T-helper 17 cell (primary cell): ENCODE data around the gene CSTF2T. TPM values are rescaled to one million over a fixed set of nuclear protein-coding genes. Genes with fewer than 3 reads are reported as not detected.

Experiments used
- ATAC-seq: fragments of 150-1000 bp; cut with Tn5 transposase; 2 replicates; pipeline ENCODE4 v1.10.0; 2021; ENCODE audit warnings: mild to moderate bottlenecking, moderate library complexity
- DNase-seq, 3 donors: peaks; one replicate each; pipeline versions ENCODE4 v3.0.0 to v3.0.0-alpha.2; 2020 to 2021
- H3K9me3 ChIP-seq: one replicate; pipeline ENCODE4 v1.7.0; 2013; ENCODE audit warnings: low read length, mild to moderate bottlenecking; ENCODE audit not compliant: control insufficient read depth, poor library complexity, severe bottlenecking
- H3K27ac Mint-ChIP-seq: one replicate; pipeline ENCODE4 v1.8.0; 2022; ENCODE audit warnings: mild to moderate bottlenecking, moderate library complexity, mixed read lengths
- H3K27me3 Mint-ChIP-seq: one replicate; pipeline ENCODE4 v1.8.0; 2022; ENCODE audit warnings: mixed read lengths
- H3K36me3 Mint-ChIP-seq: one replicate; pipeline ENCODE4 v1.8.0; 2022; ENCODE audit warnings: low read depth, mixed read lengths
- H3K4me1 Mint-ChIP-seq: one replicate; pipeline ENCODE4 v1.8.0; 2022; ENCODE audit warnings: mild to moderate bottlenecking, mixed read lengths
- H3K4me3 Mint-ChIP-seq: one replicate; pipeline ENCODE4 v1.8.0; 2022; ENCODE audit warnings: mild to moderate bottlenecking, moderate library complexity, mixed read lengths
- total RNA-seq, 4 donors: library from RNA in 2 of 4; stranded (reverse) in 2 of 4; gene quantifications; one replicate each; pipeline ENCODE4 v1.2.3 and lab custom pipeline; 2022 to 2026

CSTF2T gene
- total RNA-seq, 2 donors from 2014 or later = 18.6 to 18.7 TPM

DNA sequence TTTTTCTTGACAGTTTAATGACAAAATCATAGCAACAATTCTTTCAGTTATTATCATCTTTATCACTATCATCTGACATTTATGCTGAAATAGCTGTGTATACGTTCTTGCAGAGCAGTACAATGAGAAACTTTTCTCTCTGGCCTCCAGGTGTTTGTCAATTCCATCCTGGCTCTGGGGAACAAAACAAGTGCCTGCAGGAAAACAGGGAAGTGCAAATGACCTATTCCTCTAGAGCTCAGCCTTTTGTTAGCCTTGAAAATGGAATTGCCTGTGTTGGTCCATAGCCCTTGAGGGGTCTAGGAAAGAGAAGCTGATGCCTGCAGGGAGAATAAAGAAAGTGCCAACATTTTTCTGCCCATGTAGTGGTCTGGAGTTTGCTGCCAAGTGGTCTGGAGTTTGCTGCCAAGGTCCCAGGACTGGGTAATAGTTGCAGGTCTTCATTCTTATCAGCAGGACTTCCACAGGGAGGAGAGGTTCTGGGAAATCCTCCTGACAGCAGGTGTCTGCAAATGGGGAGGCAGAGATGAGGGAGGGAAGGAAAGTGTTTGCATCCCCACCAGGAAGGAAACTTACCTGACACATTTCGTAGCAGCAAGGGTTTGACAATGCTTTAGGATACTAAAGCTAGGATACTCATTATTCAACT lies 10.1 kb upstream of the CSTF2T start:
- no peaks in the 10 kb centered on the region for H3K36me3 Mint-ChIP-seq
- no peaks in the 10 kb centered on the region for H3K27me3 Mint-ChIP-seq
- H3K27ac Mint-ChIP-seq = no peak overlapping the region
- H3K4me3 Mint-ChIP-seq = no peak overlapping the region
- no peak for DNase-seq
- no peaks in the 10 kb centered on the region for H3K9me3 ChIP-seq
- H3K4me1 Mint-ChIP-seq = peaks cover 9% of the 10 kb centered on the region
- no peak for ATAC-seq

DNA sequence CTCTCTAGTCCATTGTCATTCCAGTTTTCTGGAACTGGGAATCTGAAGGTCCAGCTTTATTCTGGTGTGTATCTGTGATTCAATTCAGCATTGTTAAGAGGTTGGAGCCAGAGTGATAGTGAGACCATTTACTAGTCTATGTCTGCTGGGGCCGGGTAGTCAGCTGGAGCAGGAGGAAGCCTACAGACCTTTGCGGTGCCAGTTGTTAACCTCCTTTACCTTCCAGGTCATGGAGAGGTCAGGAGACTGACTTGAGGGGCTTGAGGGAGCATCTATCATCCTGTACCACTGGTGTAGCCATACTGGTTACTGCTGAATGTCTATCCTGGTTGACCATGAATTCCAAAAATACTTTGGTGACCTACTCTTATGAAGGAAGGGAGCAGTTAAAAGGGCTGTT lies 9.2 kb upstream of the CSTF2T start:
- H3K36me3 Mint-ChIP-seq = no peaks in the 10 kb centered on the region
- DNase-seq = no peak
- ATAC-seq = no peak
- H3K4me1 Mint-ChIP-seq = peaks cover 9% of the 10 kb centered on the region
- no peaks in the 10 kb centered on the region for H3K27me3 Mint-ChIP-seq
- peak overlapping the region; percentile 47 for H3K4me3 Mint-ChIP-seq
- H3K27ac Mint-ChIP-seq = peak overlapping the region; percentile 81
- no peaks in the 10 kb centered on the region for H3K9me3 ChIP-seq

DNA sequence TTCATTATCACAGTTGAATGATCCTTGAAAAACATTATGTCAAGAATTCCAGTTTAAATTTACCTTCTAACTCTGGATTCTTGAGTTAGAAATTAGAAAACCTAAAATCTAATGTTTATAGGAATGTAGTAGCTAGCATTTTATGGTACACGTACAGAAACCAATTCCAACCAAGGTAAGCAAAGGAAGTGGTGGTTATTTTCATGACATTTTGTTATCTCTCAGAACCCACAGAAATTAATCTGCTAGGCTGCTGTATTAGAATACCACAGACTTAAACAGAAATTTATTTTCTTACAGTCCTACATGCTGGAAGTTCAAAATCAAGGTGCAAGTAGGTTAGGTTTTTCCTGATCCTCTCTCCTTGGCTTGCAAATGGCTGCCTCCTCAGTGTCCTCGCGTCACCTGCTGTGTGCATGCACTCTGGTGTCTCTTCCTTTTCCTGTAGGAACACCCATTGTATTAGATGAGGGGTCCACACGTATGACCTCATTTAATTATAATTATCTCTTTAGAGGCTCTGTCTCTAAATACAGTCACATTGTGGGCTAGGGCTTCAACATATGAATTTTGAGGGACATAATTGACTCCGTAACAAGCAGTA lies 8.5 kb upstream of the CSTF2T start:
- Mint-ChIP-seq H3K27me3 (no peaks in the 10 kb centered on the region), H3K27ac (peak overlapping the region; percentile 81), H3K4me1 (peaks cover 9% of the 10 kb centered on the region), H3K4me3 (peak overlapping the region; percentile 47), H3K36me3 (no peaks in the 10 kb centered on the region)
- peak; percentile 66 for ATAC-seq
- no peaks in the 10 kb centered on the region for H3K9me3 ChIP-seq
- DNase-seq = no peak

DNA sequence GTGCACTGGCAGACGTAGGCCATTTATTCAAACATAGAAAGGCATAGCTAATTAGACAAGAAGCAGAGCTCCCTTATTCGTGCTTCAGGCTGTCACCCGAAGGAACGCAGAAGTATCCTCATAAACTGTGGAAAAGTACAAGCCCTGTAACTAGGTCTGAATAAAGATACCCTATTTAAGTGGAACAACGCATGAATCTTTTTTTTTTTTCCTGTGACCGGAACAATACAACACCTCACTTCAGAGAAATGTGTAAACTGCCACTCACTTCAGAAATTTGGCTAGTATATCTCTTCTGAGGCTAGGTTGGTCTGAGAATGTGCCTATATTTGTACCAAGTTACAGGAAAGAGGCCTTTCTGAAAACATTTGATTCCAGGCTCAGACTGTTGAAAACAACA lies 8.0 kb upstream of the CSTF2T start:
- Mint-ChIP-seq H3K27ac (peak overlapping the region; percentile 81), H3K27me3 (no peaks in the 10 kb centered on the region), H3K4me3 (no peak overlapping the region), H3K36me3 (no peaks in the 10 kb centered on the region), H3K4me1 (peaks cover 9% of the 10 kb centered on the region)
- DNase-seq (no peak), ATAC-seq (no peak)
- H3K9me3 ChIP-seq = no peaks in the 10 kb centered on the region

DNA sequence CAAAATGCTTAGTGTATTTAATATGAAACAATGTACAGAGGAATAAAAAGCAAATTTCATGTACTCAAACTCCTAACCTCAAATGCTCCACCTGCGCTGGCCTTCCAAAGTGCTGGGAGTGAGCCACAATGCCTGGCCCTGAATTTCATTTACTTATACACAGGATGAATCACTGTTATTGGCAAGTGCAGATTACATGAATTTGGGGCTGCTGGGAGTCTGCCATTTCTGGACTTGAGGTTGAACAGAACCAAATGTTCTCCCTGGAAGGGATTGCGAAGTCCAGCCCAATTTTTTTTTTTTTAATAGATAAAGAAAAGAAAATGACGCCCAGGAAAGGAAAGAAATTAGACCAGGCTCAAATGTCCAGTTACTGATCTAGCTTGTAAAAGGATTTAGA lies 6.8 kb upstream of the CSTF2T start:
- no peak for DNase-seq

DNA sequence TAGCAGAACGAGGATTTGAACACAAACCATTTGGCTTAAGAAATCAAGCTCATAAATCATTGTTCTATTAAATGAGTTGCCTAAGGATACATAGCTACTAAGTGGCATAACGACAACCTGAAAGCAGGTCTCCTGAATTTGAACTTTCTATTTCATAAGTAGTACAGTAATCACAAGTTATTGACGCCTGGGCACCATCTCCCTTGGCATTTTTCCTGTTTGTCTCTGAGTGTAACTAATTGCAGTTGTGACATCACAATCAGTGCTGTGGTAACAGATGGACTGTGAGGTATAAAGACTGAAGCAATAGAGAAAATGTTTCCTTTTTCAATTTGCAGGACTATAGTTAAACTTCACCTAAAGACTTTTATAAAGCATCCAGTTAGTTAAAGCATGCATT lies 6.4 kb upstream of the CSTF2T start:
- H3K27me3 Mint-ChIP-seq = no peaks in the 10 kb centered on the region
- H3K9me3 ChIP-seq = no peaks in the 10 kb centered on the region
- no peak overlapping the region for H3K4me3 Mint-ChIP-seq
- DNase-seq = no peak
- no peak for ATAC-seq
- H3K36me3 Mint-ChIP-seq = no peaks in the 10 kb centered on the region
- H3K4me1 Mint-ChIP-seq = peaks cover 9% of the 10 kb centered on the region
- H3K27ac Mint-ChIP-seq = no peak overlapping the region

More for the DNA sequence above, 6.8 kb upstream of the CSTF2T start:
- Mint-ChIP-seq H3K4me1 (peaks cover 9% of the 10 kb centered on the region), H3K27ac (no peak overlapping the region), H3K36me3 (no peaks in the 10 kb centered on the region), H3K27me3 (no peaks in the 10 kb centered on the region), H3K4me3 (no peak overlapping the region)
- no peaks in the 10 kb centered on the region for H3K9me3 ChIP-seq
- no peak for ATAC-seq

DNA sequence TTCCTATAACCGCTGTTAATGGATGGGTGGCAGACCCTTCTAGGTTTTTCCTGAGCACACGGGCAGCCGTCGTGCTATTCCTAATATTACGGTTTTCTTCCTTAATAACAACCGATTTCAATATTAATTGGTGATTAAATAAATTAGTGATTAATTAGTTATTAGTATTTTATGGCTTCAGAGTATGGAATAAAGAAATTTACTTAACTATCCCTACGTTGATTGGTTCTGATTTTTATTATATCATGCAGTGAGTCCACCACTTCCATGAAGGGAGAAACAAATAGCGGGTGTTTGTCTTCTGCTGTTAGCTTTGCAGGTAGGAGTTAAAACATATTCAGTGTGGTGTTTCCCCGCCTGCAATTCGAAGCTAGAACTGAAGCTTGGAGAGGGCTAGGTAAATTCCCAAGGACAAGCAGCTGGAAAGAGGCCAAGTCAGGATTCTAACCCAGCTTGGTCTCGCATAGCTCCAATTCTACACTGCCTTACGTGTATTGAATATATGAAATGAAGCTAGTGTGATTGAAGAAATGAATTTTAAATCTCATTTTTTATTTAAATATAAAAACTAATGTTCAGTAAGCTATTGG lies 928 bp upstream of the CSTF2T start:
- H3K9me3 ChIP-seq = no peaks in the 10 kb centered on the region
- H3K4me1 Mint-ChIP-seq = peaks cover 31% of the 10 kb centered on the region
- H3K4me3 Mint-ChIP-seq = peak overlapping the region; percentile 59
- peaks cover 7% of the 10 kb centered on the region for H3K36me3 Mint-ChIP-seq
- no peak for ATAC-seq
- H3K27ac Mint-ChIP-seq = peak overlapping the region; percentile 100
- DNase-seq = no peak
- H3K27me3 Mint-ChIP-seq = no peaks in the 10 kb centered on the region

DNA sequence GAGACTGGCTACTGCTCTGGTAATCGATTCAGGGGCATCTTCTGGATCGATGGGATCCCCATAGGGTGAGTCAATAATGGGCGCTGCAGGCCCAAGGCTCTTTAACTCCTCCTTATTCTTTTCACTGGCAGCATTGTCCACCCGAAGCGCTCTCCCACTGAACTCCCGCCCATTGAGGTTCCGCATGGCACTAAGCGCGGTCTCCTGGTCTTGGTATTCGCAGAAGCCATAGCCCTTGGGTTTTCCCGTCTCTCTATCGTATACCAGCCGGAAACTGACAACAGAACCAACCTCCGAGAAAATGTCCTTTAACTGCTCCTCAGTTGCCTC lies 285 bp downstream of the CSTF2T start:
- H3K9me3 ChIP-seq = no peaks in the 10 kb centered on the region
- peaks cover 7% of the 10 kb centered on the region for H3K36me3 Mint-ChIP-seq
- H3K4me3 Mint-ChIP-seq = peak overlapping the region; percentile 99
- H3K27me3 Mint-ChIP-seq = no peaks in the 10 kb centered on the region
- ATAC-seq (peak; percentile 48), DNase-seq (peak in 1 of 3 donors; percentile 15)
- H3K27ac Mint-ChIP-seq = peak overlapping the region; percentile 100
- peaks cover 36% of the 10 kb centered on the region for H3K4me1 Mint-ChIP-seq

DNA sequence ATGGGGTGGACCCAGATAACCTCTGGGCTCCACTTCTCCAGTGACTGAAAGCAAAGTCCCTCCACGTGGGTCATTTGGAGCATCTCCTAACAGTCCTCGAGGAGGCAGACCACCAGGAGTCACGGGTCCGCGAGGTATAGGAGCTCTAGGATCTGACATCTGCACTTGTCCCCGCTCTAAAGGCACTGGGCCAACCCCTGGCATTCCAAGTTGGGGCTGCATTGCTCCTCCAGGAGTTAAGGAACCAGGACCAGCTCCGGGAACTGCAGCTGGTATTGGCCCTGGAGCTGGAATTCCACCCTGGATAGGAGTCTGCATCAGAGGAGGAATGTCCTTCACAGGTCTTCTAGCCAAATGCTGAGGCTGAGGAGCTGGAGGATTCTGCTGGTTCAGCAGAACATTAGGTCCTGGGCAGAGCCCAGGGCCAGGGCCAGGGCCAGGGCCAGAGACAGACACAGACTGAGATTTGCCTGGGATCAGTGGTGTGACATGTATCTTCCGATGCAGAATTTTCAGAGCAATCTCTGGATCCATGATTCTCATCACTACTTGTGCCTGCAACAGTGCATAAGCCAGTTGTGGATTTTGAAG lies 827 bp downstream of the CSTF2T start:
- Mint-ChIP-seq H3K36me3 (peaks cover 7% of the 10 kb centered on the region), H3K27ac (peak overlapping the region; percentile 100), H3K4me1 (peaks cover 36% of the 10 kb centered on the region), H3K27me3 (no peaks in the 10 kb centered on the region), H3K4me3 (peak overlapping the region; percentile 99)
- no peak for DNase-seq
- no peaks in the 10 kb centered on the region for H3K9me3 ChIP-seq
- no peak for ATAC-seq

DNA sequence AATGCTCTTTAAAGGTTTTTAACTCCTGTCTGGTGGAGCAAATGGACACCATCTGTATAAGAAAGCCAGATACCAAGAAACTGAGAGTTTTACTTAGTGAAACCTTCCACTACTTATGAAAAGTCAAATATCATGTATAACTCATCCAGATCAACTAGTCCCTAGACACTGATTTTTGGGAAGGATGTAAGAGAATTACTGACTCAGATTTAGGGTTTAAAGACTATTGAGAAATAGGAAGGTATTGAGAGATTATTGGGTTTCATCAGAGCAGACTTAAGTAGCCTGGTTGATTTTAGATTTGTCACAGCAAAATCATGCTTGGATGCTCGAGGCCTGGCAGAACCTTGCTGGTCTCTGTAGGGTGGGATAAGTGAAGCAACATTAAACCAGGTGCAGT lies 3.1 kb downstream of the CSTF2T start:
- no peaks in the 10 kb centered on the region for H3K9me3 ChIP-seq
- DNase-seq (no peak), ATAC-seq (no peak)
- H3K4me3 Mint-ChIP-seq = no peak overlapping the region
- H3K27me3 Mint-ChIP-seq = no peaks in the 10 kb centered on the region
- H3K4me1 Mint-ChIP-seq = peaks cover 36% of the 10 kb centered on the region
- no peak overlapping the region for H3K27ac Mint-ChIP-seq
- H3K36me3 Mint-ChIP-seq = peaks cover 7% of the 10 kb centered on the region

DNA sequence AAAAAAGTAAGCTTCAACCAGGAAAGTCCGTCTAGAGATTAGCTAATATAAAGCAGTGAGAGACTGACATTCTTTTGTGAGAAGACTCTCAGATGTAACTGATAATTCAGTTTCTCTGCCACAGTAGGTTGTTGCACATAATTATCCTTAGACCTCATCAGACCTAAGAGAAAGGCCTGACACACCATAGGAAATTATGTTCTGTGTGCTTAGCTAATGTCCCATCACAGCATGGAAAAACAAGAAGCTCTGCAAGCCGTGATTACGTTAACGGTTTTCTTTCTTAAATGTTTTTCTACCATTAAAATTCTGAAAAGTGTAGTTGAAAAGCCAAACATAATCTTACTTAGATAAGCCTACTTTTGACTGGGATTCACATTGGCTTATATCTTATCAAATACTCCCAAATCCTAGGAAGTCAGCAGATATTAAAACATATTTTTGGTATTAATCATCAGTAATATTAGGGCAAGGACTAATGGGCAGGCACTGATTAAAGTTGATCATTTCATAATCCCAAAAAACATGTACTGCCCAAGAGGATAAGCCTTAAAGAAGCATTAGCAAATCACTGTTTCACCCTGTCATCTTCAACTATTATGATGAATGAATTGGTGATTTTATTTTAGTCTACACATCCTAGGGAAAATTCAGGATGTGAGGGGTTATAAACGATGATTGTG lies 5.2 kb downstream of the CSTF2T start:
- peaks cover 29% of the 10 kb centered on the region for H3K4me1 Mint-ChIP-seq

DNA sequence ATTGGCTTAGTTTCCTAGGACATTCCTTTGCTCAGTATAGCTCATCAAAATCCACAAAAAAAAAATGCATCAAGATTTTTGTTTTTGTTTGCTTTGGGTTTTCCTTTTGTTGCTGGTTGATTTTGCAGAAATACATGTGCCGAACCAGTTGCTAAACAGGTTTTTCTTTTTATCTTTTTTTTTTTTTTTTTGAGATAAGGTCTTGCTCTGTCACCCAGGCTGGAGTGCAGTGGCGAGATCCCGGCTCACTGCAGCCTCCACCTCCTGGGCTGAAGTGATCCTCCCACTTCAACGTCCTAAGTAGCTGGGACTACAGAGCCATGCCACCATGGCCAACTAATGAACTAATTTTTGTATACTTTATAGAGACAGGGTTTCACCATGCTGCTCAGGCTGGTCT lies 8.3 kb downstream of the CSTF2T start:
- Mint-ChIP-seq H3K4me3 (no peak overlapping the region), H3K27me3 (peaks cover 4% of the 10 kb centered on the region), H3K4me1 (peaks cover 9% of the 10 kb centered on the region), H3K27ac (no peak overlapping the region), H3K36me3 (no peaks in the 10 kb centered on the region)
- no peaks in the 10 kb centered on the region for H3K9me3 ChIP-seq
- ATAC-seq (no peak), DNase-seq (no peak)

More for the DNA sequence above, 5.2 kb downstream of the CSTF2T start:
- H3K27ac Mint-ChIP-seq = no peak overlapping the region
- H3K36me3 Mint-ChIP-seq = peaks cover 5% of the 10 kb centered on the region
- H3K9me3 ChIP-seq = no peaks in the 10 kb centered on the region
- DNase-seq (no peak), ATAC-seq (no peak)
- H3K27me3 Mint-ChIP-seq = no peaks in the 10 kb centered on the region
- H3K4me3 Mint-ChIP-seq = no peak overlapping the region

DNA sequence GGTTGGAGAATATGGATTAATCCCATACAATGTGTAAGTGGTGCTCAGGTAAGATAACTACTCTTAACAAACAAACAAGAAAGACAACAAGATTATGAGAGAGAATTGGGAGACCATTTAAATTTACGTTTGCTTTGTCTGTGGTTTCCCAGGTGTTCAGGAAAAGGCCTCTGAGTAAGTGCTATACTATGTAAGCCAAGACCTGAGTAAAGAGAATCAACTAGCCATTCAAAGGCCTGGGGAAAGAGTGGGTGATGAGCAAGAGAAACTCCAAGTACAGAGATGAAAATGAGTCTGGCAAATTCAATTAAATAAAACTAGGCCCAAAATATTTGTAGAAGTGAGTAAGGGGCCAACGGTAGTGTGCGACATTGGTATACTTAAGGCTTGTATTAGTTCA lies 9.9 kb downstream of the CSTF2T start:
- H3K9me3 ChIP-seq = no peaks in the 10 kb centered on the region
- Mint-ChIP-seq H3K4me3 (no peak overlapping the region), H3K27ac (no peak overlapping the region), H3K36me3 (no peaks in the 10 kb centered on the region), H3K27me3 (peaks cover 8% of the 10 kb centered on the region), H3K4me1 (no peaks in the 10 kb centered on the region)
- DNase-seq (no peak), ATAC-seq (no peak)
